NCI-H526 (cell line): ENCODE results near the gene CACNA1B.
"Not testable (repeated sequence)": the region's sequence is repeated elsewhere in the genome, so short reads cannot be mapped to it uniquely, and the experiment has no call there.

Experiments
- DNase-seq, 2 experiments: peaks; one replicate each; lab custom pipeline; 2025; lab: John Stamatoyannopoulos, UW

CACNA1B gene

DNA sequence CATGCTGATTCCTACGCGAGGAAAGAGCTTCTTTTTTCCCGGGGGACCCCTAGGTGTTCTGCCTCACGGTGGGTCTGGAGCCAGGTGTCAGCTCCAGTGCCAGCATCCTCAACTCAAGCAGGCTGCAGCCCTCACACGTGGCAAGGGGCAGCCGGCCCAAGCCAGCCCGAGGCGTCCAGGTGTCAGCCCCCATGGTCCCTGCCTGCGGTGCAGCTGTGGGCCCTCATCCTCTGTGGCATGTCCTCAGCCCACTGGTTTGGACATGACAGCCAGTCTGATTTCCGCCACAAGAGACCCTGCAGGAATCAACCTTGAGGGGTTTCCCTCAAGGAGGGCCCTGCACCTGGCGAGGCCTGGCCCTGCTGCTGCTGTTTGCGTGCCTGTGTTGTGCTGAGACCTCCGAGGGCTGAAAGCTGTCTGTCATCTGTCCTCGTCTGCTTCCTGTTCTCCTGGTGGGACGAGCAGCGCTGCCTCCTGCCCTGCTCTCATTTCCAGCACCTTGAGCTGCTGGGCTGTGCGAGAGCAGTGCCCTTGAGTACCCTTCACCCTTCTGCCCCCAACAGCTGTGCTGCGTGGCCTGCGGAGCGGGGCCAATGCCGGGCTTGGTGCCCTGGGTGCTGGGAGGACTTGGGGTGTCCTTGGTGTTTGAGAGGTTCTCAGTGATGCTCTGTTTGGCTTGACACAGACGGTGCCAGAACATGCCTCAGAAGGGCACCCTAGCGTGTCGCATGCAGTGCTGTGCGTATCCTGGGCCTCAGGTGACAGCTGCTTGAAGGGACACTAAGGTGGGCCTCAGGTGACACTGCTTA lies 137.6 kb downstream of the CACNA1B start:
- no peak for DNase-seq

DNA sequence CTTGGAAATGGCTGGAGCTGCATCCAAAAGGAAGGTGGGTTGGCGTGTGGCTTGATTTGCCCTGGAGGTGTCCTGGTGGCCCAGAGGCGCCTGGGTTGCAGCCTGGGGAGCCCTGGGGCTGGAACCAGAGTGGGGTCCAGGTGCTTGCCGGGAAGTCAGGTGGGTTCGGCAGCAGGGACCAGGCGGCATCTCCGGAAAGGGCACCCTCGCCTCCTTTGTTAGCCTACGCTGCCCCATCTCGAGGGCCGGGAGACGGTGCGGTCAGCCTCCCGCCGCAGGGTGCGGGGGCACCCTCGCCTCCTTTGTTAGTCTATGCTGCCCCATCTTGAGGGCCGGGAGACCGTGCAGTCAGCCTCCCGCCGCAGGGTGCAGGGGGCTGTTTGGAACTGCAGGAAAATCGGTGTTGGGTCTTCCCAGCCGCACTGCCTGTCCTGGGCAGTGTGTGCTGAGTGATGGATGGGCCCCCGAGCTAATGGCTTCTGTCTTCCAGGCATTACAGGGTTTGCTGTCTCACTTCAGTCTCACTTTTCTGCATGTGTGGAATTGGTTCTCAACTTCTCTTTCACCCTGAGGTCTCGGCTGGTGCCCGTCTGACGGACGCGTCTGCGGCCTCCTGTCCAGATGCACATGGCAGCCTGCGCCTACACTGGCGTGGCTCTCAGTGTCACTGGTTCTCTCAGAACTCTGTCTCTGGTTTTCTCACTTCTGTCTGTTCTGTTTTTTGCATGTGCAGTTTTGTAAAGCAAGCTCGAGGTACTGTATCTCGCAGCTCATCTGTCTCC lies 139.0 kb downstream of the CACNA1B start:
- no peak for DNase-seq

DNA sequence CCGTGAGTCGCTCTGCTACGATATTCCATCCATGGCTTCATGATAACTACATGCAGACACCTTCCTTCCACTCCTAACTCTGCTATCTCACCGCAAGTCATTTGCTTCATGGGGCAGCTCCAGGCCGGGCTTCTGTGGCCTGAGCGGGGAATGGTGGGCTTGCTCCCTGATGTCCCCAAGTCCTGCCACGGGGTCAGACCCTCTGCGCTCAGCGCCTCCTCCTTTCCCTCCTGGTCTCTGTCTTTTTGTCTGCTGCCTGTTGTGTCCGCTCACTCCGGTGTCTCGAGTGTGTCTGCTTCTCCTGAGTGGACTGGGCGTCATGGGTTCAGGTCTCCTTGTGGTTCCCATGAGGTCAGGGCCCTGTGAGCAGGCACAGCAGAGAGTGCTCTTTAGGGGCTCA lies 139.6 kb downstream of the CACNA1B start:
- DNase-seq, result no peak

- DNase-seq, result not testable (repeated sequence)
These were observed 141.9 kb downstream of the CACNA1B start for GRCh38 chr9:138019514-138019913.

GRCh38 chr9:138020120-138020794 lies 142.7 kb downstream of the CACNA1B start:
- DNase-seq, result no peak

DNA sequence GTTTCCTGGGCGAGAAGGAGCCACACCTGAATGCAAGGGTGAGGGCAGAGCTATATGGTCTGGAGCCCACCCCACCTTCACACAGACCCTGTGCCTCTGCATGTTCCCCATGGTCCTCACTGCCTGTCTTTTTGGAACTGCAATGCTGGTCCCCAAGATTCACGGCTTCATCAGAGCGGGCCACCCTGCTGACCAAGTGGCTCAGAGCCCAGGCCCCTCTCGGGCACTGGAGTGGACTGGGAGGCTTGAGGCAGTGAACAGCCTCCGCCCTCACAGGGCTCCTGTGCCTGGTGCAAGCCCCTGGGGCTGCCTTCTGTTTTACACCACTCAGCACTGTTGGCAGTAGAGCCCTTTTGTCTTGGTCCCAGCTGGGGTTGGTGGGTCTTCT lies 143.2 kb downstream of the CACNA1B start:
- no peak for DNase-seq

GRCh38 chr9:138021251-138022056 lies 143.9 kb downstream of the CACNA1B start:
- DNase-seq, result no peak

DNA sequence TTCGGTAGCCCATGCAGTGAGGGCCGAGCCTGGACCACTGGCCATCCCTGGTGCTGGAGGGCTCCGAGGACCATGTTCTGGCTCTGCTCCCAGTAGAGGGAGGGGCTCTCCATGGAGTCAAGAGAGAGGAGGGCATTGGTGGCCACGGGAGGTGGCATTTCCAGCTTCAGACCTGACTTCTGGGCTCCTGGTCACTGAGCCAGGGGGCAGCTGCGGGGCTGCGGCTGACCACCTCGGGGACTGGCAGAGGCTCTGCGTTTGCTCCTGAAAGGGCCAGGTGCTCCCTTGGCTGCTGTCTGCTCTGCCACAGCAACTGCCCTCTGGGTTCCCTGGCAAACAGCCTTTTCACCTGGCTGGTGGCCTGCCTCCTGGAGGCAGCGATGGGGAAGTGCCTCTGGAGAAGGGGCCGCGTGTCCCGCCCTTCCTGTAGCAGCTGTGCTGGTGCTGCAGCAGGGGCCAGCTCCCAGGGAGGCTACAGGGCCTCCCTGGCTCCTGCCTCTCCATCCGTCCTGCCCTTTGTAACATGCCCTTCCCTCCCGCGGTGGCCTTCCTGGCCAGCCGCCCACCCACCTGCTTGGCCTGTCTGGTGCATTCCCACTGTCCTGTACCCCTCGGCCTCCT lies 144.6 kb downstream of the CACNA1B start:
- DNase-seq, result peak; percentile 55 to 84

GRCh38 chr9:138022756-138023393 lies 145.3 kb downstream of the CACNA1B start:
- DNase-seq, result peak in 1 of 2 experiments; percentile 58

- DNase-seq, result peak in 1 of 2 experiments; percentile 57
These were observed 146.0 kb downstream of the CACNA1B start for GRCh38 chr9:138023394-138024124.

GRCh38 chr9:138024131-138024530 lies 146.5 kb downstream of the CACNA1B start:
- no peak for DNase-seq

- DNase-seq, result no peak
These were observed 147.3 kb downstream of the CACNA1B start for GRCh38 chr9:138024831-138025291.

DNA sequence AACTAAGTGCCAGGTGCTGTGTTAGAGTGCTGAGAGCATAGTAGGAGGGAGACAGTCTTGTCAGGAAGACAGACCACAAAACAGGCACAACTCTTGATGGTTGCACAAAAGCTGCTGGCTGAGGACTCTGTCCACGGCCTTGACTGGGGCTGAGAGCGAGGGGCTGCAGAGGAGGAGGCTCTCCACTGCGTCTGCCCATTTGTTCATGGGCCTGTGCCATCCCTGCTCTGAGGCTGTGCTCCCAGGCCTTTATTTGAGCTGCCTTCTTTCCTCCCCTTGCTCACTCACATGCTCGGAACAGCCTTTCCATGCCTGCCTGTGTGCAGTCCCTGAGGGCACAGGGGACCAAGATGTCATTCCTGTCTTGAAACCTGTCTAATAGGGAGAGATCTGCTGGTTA lies 147.8 kb downstream of the CACNA1B start:
- no peak for DNase-seq

DNA sequence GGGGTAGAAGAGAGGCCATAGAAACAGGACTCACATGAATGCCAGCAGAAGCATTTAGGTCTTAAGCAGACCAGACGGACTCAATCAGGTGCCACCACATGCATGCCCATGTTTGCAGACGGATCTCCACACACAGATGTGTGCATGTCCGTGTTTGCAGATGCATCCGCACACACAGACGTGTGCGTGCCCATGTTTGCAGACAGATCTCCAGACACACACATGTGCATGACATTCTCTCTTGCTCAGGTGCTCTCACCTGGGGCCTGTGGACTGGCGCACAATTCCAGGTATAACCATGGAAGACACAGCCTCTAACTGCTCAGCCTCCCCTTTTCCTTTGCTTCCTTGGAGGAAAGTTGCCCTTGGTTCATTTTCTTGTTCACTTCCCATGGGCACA lies 148.3 kb downstream of the CACNA1B start:
- no peak for DNase-seq

GRCh38 chr9:138028596-138028995 lies 151.0 kb downstream of the CACNA1B start:
- DNase-seq, result no peak

DNA sequence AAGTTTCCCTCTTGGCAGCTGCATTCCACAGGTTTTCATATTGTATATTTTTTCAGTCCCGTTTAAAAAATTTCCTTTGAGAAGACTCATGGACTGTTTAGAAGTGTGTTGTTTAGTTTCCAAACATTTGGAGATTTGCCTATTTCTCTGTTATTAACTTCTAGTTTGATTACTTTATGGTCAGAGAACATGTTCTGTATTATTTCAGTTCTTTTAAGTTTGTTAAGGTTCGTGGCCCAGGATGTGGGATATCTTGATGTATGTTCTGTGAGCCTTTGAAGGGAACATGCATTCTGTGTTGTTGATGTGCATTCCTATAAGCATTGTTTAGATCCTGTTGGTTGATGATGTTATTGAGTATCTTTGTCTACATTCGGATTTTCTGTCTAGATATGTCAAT lies 153.6 kb downstream of the CACNA1B start:
- DNase-seq, result no peak

DNA sequence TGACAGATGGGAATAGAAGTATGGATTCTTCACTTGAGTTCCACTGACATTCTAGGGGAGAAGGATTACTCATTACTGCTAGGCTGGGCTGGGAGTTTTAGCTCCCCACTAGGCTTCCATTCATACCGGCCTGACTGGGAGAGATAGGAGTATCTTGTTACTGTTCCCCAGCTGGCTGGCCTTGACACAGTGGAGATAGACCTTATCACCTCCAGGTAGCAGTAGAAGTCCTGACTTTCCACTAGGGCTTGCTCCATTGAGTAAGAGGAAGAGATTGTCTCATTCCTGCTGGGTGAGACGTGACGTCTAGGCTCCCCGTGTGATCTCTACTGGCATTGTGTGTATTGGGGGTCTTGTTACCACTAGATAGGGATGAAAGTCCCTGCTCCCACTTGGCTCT lies 156.4 kb downstream of the CACNA1B start:
- DNase-seq, result no peak

DNA sequence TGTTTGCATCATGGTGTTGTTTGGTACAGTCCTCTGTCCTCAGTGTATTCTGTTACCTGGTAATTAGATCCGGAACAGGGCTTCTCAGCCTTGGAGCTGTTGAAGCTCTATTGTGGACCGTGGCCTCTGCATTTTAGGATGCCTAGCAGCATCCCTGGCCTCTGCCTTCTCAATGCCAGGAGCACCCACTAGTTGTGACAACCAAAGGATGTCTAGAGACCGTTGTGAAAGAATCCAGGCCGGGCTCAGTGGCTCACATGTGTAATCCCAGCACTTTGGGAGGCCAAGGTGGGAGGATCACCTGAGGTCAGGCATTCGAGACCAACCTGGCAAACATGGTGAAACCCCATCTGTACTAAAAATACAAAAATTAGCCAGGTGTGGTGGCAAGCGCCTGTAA lies 159.6 kb downstream of the CACNA1B start:
- no peak for DNase-seq

DNA sequence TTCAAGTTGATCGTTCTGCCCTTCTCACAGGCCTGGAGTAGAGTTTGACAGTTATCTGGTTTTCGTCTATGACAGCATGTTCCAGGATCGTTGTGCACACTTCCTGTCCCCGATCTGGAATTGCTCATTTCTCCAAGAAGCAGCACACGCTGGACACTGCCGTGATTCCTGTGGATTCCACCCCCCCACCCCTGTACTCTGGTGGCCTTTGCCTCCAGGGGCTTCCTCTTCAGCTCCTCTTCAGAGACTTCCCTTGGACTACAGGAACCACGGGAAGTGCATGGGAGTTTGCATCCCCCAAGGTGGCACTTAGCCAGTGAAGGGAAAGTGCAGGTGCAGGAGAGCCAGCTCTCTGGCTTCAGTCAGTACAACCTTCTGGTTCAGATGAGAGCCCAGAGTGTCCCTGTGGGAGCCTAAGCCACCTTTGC lies 160.7 kb downstream of the CACNA1B start:
- no peak for DNase-seq
